ENCODE results near the gene SETD3.

SETD3 gene

GRCh38 chr14:99479906-99480869 lies at the start of gene SETD3:
Gene SETD3 (minus strand): TSS chr14:99480859. CDS start chr14:99465805, 15,054 bp downstream.
- peak; percentile 47 for DNase-seq (ENCODE audit: low read depth, low spot score)

- no peak for DNase-seq (ENCODE audit: low read depth, low spot score)
These were observed 49.2 kb upstream of the SETD3 start for GRCh38 chr14:99529899-99530298.

DNA sequence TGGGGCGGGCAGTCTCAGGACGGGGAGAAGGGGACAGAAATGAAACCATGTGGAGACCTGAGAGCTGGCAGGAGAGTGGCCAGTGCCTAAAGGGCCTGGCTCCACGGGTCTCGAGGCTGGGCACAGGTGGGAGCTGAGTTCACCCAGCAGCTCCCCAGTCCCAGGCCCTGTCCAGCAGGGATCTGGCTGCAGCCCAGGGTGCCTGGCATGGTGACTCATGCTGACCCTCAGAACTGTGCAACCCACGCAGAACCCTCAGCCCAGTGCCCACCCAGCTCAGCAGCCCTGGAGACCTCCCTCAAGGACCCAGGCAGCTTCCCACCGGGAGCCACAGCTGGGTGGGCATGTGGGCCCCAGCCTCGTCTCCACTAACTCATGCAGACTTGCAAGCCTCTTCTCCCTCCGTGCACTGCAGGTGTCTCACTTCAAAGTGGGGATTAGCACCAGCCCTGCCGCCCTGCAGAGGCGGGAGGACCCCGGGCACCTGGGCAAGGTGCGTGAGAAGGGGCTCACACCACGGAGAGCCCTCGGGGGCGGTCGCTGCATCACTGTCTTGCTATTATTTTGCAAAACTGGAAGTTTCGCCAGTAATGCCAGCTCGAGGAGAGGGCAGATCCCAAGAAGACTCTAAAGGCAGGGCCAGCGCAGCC lies 46.9 kb upstream of the SETD3 start:
- no peak for DNase-seq (ENCODE audit: low read depth, low spot score)

DNA sequence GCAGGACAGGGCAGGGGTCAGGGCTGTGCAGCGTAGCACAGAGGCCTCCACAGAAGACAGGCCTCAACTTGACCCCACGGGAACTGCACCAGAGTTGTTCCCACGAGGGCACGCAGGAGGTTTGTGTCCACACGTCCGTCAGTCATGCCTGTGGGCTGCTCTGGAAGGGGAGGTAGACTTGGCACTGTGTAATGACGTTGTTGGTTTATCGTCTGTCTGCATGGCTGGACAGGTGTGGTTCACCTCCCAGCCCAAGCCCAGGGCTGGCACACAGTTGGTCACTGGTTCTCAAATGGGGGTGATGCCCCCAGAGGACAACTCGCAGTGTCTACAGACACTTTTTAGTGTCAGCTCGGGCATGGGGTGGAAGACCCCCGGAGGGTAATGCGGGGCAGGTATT lies 46.4 kb upstream of the SETD3 start:
- no peak for DNase-seq (ENCODE audit: low read depth, low spot score)

GRCh38 chr14:99525699-99526080 lies 45.0 kb upstream of the SETD3 start:
- no peak for DNase-seq (ENCODE audit: low read depth, low spot score)

DNA sequence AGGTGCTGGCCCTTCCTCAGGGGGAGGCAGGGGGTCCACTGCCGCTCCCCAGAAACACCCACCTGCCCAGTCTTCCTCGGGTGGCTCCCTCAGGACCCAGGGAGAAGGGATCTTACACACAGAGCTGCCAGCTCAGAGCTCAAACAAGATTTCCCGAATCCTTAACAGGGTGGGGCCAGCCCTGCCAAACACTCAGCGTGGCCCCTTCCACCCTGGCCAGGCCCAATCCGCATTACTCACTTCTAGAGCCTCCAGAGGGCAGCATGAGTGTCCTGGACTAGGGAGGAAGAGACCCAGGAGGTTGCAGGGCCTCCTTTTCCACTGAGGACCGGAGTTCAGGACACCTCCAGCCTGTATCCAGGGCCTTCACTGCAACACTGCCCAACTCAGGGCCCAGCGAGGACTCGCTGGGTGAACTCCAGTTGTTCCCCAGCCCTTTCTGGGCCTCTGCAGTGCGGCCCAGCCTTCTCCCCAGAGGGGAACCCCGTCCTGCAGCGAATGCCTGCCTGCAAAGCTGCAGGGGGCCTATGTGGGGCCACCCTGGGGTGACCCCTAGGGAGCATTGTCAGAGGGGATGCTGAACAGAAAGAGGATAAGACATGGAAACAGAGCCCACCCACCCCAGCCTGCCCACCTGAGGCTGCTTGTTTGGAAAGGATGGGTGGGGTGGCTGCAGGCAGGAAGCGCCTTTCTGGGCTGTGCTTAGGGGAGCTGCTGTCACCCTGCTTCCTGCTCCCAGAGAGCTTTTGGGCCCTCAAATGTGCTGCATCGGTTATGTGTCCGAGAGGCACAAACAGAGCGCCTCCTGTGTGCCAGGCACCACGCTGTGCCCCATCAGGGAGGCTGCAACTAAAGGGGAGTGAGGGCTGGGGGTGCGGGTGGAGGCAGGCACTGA lies 44.4 kb upstream of the SETD3 start:
- peak; percentile 55 for DNase-seq (ENCODE audit: low read depth, low spot score)

DNA sequence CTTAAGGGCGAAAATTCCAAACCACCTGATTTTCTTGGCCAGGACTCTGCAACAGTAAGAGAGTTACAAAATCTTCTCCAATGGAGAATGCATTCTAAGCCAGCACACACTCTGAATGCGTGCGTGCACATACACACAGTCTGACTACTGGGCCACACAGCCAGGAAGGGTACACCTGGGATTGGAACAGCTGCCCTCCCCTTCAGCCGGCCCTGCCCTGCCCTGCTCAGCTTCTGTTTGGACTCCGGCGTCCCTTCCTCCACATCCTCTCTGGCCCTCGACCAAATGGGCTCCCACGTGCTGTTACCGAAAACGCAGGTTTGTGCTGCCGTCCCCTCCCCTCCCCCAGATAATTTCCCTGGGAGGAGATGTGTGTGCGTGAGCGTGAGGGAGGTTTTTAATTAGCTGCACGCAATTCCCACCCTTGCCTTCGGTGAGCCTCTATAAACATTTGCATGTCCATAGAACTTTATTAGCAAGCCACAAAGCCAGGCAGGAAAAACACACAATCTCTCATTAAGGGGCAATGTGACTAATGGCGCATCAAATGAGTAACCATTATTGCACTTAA lies 43.5 kb upstream of the SETD3 start:
- DNase-seq (ENCODE audit: low read depth, low spot score), result no peak

DNA sequence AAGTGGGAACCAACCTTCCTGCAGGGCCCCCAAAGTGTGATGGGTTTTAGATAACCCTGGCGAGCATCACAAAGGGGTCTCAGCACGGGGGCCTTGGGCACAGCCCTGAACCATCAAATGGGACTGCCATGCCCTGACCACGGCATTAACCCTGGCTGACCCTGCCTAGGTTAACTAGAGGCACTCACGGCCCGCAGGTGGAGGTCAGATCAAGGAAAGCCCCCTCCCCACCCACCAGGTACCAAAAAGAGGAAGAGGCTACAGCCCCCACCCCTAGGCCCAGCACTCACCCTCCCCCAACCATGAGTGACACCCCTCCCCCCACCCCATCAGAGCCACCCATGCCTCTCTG lies 43.0 kb upstream of the SETD3 start:
- DNase-seq (ENCODE audit: low read depth, low spot score), result no peak

DNA sequence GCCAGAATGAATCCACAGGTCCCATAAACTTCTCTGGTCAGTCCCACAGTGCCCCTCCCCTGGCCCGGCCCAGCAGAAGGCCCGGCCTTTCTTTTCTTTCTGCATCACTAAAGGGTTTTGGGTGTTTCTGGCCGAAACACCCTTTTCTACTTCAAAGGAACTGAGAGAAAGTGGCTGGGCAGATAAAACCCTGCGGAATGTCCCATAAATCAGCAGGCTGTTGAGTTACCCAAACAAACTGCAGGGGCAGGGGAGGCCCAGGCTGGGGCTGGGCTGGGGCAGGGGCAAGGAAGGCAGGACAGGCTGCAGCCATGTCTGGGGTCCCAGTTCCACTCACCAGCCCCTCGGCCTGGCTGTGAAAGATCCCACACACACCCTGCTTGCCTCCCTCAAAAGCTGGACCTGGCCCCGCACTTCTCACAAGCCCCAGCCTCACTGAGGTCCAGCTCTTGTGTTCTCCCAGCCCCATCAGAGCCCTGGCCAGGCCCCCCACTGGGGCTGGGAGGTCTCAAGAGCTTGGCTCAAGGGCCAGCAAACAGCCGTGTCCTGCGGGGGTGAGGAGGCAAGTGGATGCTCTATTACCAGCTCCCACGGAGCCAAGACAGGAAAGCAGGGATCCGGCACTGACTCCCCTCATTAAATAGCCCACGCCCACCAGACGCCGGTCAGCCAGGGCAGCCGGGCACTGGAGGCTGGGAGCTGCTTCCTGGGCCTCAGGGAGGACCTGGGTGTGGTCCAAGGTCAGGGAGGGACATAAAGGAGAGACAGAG lies 42.5 kb upstream of the SETD3 start:
- peak; percentile 81 for DNase-seq (ENCODE audit: low read depth, low spot score)

GRCh38 chr14:99522457-99522891 lies 41.8 kb upstream of the SETD3 start:
- DNase-seq (ENCODE audit: low read depth, low spot score), result peak; percentile 59

GRCh38 chr14:99522025-99522401 lies 41.4 kb upstream of the SETD3 start:
- DNase-seq (ENCODE audit: low read depth, low spot score), result no peak

GRCh38 chr14:99521176-99522024 lies 40.7 kb upstream of the SETD3 start:
- DNase-seq (ENCODE audit: low read depth, low spot score), result no peak

GRCh38 chr14:99520571-99521081 lies 40.0 kb upstream of the SETD3 start:
- DNase-seq (ENCODE audit: low read depth, low spot score), result peak; percentile 67

DNA sequence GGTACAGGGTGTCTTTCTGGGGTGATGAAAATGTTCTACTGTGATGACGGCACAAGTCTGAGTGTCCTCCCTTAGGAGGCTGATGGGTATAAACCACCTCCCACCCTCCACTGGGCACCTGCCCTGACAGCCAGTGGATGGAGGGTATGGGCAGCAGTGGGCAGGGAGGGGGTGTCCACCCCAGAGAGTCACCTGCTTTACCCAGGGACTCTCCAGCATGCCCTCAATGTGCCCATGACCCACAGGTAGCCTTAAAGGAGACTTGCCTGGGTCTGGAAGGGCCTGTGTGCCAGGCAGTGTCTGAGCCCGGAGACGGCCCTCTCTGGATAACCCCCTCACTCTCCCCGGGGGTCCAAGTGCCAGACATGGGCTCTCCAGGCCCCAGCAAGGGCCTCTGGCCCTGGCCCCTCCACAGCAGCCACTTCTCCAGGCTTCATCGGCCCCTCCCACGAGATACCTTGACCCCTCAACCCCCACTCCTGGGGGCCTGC lies 39.3 kb upstream of the SETD3 start:
- no peak for DNase-seq (ENCODE audit: low read depth, low spot score)

- no peak for DNase-seq (ENCODE audit: low read depth, low spot score)
These were observed 38.8 kb upstream of the SETD3 start for GRCh38 chr14:99519347-99519881.

DNA sequence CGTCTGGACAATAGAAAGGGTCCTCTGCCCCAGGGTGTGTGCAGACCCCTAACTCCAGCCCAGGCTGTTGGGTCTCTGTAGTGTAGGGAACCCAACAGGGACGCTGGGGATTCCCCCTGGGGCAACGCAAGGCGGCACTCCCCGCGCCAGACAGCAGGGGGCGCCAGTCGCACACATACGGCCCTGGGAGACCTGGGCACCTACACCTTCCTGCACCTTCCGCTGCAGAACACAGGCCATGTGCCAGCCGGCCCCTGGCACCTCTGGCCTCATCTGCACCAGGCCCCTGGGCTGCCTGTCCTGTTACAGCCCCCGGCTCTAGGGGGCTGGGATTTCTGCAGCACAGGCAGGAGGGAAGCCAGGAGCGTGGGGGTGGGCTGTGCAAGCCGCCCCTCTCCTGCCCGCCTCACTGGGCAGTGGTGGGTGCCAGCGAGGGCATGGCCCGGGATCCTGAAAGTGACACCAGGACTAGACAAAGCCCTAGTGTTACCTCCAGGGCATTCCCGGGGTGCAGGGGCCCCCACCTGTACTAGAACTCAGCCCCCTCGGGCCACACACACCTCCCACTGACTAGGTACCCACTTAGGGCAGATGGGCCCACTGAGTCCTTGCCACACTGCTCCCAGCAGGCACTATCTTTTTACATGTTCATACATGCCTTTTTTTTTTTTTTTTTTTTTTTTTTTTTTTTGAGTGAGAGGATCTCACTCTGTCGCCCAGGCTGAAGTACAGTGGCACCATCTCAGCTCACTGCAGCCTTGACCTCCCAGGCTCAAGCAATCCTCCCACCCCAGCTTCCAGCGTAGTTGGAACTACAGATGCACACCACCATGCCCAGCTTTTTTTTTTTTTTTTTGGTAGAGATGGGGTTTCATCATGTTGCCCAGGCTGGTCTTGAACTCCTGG lies 38.0 kb upstream of the SETD3 start:
- peak; percentile 94 for DNase-seq (ENCODE audit: low read depth, low spot score)

DNA sequence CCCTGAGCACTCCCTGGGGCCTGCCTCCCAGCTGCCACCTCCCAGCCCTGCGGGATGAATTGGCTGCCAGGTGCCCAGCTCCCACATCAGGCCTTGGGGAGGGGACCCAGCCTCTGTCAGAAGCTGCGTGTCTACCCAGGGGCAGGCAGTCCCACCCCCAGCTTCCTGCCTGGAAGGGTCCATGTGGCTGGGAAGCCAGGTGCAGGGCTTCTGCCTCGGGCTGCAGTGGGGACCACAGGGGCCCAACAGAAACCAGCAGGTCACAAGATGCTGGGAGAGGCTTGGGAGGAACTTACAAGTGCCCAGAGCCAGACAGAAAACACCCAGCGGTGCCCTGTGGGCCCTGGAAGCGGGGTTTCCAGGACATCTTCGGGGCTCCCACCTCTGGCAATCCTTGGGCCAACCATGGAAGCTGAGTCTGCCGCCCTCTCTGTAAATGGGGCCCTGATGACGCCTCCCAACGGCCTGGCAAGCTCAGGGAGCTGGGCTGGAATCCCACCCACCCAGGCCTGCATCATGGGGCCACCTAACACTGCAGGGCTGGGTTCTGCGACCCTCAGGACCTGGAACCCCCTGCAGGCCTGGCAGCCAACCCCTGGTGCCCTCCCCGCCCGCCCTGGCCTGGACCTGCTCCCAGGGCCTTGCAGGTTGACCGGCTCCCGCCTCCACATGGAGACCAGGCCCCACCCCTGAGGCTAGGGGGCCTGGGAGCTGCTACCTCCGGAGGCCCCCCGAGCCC lies 37.2 kb upstream of the SETD3 start:
- no peak for DNase-seq (ENCODE audit: low read depth, low spot score)

Data from ELF-1 (cell line).